Stimulated activated CD4-positive, alpha-beta T cell treated with anti-CD3 and anti-CD28 coated beads, Interleukin-4, amount 100 ng/mL, for 1 hour (primary cell): Measurements from ENCODE around the gene CBX2.

Source experiments
- DNase-seq: peaks from one replicate; pipeline ENCODE4 v3.0.0-alpha.2; 2020

CBX2 gene

DNA sequence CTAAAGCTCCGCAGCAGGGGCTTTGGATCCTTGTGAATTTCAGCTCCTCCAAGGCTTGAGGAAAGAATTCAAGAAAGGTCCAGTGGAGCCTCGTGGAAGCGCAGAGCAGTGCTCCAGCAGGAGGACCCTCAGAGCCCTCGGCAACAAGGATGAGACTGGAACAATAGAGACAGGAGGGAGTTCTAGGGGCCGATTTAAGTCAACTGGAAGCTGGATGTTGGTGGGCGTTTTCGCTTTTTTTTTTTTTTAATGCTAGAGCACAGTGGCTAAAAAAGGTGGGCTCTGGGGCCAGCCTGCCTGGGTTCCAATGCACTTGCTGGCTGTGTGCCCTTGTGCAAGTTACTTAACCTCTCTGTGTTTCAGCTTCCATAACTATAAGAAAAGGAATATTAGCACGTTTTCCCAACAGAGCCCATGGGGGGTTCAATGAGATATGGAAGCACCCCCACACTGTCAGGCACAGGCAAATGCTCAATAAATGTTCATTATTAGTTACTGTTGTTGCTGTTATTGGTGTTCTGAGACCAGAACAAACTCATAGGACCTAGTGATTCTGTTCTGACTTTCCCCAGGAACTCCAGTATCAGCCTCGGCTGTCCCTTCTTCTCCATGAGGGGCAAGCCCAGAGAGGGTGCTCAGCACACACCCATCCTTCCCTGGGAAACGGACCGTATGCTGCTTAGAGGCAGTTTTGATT, 24.2 kb downstream of the CBX2 start:
- no peak for DNase-seq

DNA sequence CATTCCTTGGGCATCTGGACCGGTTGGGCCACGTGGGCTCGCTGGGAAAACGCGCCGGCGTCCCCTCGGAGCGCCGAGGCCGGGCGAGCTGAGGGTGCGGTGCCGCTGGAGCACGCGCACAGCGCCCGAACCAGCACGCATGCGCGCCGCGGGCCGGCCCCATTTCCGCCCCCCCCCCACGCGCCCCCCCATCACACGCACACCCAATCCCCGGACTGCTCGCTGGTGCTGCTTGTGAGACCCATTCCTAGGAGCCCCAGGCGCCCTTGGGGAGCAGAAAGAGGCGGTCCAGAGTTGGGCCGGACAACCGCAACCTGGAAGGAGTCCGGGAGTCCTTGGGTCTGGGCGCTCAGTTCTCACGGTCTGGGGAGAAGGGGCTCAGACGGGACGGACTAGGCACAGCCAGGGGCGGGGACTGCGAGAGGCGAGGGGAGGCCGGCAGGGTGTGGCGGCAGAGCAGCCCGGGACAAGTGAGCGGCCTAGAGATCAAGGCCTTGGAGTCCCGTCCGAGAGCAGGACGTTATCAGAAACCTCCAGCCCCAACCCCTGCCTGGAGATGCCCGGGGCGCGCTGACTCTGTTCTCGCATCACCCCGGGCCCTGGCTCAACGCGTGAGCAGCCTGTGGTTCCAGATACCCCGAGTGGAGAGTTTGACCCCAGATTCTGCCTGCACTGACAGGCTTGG, 24.9 kb downstream of the CBX2 start:
- DNase-seq, result no peak

DNA sequence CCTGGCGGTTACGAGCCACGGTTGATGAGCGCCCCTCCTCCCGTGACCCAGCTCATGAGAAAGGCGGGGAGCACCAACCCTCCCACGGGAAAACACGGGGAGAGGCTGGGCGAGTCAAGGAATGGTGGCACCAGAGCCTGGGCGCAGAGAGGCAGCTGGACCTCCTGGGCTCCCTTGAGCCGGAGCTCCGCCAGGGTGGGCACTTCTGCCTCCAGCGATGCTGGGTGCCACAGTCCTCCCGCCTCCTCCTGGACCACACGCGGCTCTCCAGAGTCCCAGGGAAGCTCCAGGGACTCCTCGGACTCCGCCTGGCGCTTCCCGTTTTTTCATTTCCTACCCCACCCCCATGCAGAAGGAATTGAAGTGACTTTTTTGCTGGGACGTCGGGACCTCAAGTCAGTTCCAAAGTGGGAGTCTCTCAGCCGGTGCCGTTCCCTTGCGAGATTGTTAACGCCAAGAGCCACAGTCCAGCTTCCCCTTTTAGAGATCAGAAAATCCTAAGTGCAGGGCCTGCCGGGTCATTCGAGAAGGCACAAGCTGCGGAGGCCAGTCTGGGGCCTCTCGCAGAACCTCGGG, 25.6 kb downstream of the CBX2 start:
- no peak for DNase-seq

DNA sequence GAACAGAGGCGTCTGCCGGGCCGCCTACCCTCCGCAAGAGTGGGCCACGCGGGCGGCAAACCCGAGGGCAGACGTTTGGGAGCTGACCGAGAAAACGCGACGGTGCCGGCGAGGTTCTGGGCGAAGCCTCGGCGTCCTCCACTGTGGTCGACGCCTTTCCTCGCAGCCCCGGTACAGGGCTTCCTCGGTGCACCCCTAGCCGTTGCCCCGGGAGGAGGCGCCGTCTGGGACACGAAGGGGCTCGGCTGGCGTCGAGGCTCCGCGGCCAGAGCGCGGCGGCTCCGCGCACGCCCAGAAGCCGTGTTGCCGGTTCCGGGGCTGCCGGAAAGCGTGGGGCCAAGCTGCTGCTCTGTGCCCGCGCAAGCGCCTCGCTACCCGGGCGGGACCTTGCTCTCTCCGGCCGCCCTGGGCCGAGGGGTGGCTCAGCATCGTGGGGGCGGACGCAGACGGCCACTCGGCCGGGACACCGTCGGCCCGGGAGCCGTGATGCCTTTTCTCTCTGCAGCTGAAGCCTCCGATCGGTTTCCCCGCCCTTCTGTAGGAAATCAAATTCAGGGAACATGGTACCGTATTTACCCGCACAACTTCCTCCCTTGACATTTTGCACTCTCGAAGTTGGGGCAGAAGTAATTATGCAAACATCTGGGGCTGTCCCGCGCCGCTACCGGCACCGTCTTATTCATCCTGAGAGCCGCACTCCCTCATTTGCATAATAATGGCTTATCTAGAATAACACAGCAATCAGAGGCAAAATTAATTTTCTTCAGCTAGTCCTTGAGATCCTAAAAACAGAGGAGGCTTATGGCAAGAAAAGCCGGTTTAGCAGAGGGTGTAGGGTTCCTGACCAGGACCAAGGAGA, 26.3 kb downstream of the CBX2 start:
- peak; percentile 74 for DNase-seq

DNA sequence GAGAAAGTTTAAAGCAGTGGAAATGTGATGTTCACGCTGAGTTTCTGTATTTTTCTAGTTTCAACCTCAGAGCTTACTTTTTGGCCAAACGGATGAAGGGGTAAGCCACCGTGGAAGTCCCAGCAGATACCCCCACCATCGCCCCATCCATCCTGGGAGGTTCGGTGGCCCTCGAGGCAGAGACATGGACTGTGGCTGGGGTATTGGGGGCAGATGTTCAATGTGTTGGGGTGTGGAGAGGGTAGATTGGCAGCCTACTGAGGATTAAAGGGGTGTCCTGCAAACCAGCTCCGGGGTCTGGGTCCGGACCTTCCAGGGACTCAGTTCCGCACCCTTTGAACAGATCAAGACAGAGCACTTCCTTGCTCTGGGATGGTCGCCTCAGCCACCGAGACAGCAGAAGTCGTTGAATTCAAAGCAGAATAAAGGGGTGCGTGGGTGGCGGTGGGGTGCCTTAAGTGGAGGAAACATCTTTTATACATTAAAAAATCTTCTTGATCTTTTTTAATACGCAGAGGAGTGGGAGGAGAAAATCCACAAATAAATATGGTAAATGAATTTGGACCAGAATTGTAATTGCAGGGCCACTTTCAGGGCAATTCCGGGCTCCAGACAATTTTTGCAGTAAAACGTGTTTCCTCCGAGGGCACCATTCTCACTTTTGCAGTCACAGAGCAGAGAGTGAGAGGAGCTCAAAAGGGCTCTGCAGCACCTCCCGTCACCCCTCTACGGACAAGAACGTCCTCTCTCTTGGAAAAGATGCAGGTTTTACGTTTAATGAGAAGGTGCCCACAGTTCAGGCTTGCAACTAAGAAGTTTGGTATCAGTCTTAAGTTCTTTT, 27.1 kb downstream of the CBX2 start:
- no peak for DNase-seq

DNA sequence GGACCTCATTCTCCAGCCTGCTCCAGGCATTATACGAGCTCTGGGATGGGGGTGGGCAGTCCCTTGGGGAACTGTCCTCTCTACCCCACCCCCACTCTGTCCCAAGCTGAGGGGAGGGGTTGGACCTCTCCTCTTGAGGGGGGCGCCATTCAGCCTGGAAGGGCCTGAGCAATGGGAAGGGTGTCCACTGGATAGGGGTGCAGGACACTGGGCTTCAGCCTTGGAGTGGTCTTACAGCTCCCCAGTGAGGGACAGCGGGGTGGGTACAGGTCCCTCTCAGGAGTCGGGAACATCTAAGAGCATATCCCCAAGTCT, 28.5 kb downstream of the CBX2 start:
- no peak for DNase-seq

DNA sequence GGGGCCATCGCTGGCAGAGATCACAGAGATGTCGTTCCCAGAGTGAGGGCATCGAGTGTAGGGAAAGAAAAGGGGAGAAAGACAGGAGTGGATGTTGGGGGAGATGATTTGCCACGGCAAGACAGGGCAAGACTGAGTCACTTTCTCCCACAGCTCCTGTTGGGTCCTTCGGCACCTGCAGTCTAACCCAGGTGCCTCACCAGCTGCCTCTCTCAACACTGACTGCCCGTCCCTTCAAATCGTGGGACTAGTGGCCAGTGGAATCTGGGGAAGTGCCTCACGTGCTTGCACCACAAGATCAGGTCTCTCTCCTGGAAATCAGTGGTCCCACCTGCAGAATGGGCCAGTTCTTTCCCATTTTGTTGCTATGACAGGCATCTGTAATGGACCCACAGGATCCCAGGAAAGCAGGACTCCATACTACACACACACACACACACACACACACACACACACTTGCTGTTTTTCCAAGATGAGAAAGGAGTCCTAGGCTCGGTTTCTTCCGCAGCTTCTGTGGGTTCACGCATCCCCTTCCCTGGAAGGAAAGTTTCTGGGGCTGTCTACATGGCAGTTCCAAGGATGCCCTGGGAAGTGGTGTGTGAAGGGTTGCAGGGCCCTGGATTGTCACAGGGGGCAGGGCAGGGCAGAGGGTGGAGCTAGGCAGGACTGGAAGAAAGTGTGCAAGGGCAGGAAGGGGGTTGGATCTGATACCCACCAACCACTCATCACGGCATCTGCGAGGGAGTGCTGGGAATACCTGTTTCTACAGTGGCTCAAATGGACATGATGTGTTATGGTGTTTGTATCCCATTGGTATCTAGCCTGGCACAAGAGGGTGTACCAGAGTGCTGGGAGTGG, 29.1 kb downstream of the CBX2 start:
- DNase-seq, result no peak

DNA sequence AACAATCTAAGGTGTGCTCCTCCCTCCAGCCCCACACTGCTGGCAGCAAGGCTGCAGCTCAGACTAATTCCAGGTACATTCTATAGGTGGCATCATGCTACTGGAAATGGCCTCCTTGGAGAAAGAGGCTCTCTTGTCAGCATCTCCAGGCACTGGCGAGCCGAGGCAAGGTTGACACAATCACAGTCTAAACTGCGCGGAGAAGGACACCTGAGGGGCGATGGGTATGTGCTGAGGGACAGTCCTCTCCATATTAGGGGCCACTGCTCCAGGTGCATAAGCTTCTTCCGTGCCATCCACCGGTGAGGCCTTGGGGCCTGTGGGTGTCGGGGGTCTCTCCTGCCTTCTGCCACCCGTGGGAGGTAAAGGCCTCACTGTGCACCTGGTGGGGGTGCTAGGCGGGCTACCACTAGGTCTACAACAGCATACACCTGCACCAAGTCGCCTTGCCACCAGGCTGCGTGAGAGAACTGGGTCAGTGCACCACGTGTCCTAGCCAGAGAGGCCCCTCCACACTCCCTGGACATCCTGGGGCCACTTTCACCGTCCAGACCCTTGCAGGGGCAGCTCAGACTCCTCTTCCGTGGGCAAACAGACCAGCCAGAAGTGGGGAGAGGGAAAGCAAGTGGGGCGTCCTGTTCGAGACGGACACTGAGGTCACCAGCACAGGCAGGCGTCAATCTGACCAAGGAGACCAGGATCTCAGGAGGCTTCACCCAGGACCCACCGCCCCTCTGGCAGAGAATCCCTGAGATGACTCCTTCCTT, 31.0 kb downstream of the CBX2 start:
- no peak for DNase-seq

DNA sequence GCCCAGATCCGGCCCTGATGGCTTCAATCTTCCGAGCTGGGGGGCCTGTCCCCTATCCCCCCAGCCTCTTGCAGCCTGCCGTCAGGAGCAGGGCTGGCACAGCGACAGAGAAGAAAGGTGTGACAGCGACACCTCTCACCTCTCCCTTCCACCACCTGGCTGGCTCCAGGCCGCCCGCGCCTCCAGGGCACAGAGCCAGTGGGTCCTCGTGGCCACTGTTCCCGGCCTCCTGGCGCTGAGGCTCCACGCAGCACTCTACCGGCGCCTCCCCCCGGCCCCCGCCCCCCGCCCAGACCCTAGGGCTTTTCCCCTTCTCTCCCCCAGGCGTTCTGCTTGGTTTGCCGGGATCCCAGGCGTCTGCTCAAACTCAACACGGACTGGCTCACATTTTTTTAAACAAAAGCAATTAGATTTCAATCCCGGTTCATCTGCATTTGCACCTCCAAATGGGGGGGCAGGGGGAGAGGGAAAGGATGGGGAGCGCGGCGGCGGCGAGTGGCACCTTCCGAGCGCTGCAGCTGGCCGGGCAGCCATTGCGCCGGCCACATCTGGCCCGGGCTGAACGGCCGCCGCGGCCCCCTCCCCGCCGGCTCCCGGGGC, 31.7 kb downstream of the CBX2 start:
- DNase-seq, result no peak

DNA sequence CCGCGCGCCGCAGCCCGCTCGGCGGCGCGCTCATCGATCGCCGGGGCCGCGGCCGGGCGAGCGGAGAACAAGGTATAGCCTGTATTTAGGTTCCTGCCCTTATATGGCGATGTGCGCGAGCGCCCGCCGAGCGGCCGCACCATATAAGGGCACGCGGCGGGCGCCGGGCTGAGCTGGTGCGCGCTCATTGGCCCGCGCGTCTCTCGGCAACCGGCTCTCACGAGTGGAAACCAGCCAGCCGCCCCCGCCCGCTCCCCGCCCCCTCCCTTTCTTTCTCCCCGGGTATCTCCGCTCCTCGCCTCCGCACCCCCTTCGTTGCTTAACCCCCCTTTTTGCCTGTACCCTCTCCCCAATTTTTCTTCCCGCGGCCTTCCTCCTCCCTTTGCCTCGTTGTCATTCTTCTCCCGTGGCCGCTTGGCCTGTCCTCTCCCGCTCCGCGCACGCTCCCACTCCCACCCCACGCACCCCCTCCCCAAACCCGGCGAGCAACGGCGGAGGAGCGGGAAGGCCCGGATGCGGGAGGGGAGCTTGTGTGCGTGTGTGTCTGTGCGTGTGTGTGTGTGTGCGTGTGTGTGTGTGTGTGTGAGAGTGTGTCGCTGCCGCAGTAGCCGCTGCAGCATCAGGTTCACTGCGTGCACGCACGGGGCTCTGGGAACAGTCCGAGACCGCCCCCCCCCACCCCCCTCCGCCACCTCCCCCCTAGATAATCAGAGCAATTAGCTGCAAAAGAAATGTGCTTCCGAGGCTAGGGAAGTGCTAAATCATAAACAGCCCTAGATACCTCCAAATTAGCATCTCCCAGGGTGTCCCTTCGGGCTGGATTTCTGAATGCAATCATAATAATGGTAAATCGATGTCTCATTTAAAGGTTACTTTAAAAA, 32.4 kb downstream of the CBX2 start:
- peak; percentile 84 for DNase-seq

DNA sequence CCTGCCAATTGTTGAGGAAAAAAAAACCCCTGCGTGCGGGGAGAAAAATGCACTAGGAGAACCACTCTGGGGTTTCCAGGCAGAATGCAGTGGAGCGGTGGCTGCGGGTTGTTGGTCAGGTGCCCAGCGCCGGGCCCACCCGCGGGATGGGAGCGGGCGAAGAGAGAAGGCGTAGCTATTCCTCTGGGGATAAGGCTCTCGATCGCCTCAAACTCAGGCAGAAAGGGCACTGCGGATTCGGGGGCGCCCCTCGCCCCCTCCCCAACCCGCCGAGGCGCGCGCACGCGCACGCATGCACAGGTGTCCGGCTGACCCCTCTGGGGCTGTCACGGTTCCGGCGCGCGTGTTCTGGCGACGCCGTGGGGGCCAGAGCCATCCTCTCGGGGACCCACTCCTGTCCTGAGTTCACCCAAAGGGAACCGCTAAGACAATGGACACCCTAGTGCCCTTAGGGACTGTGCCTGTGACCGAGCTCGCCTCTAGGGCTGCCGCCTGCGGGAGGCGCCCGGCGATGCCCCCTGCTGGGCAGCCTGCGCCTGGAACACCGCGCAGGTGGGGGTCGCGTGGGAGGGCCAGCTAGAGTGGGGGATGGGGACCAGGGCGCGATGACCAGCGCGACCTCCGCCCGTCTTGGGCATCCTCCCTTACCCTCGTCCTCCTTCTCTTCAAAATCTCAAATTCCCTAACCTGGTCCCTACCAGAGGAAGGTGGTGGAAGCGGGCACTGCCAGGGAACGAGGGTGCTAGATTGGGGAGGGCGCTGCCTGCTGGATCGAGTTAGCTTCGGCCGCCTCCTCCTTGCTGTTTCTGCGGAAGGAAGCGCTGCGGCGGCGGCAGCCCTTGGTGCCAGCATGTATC, 33.3 kb downstream of the CBX2 start:
- DNase-seq, result no peak

DNA sequence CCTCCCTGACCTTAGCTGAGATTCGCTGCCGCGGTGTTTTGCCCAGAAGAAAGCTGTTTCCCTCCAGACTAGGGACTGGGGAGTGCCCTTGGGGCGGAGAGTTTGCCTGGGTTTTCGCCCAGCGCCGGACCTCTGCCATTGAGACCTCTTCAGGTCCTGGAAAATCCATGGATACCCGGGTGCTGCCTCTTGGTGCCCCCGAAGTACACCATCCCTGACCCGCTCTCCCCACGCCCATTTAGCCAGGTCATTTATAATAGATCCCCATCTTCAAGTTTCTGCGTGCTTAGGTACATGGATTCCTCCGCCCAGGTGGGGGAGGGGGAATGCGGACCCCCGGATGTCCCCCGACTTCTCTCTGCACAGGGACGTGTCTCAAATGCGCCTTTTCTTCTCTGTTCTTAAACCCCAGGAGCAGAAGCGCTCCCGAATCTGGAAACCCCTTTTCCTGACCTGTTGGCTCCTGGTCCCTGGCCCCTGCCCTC, 34.0 kb downstream of the CBX2 start:
- DNase-seq, result no peak

DNA sequence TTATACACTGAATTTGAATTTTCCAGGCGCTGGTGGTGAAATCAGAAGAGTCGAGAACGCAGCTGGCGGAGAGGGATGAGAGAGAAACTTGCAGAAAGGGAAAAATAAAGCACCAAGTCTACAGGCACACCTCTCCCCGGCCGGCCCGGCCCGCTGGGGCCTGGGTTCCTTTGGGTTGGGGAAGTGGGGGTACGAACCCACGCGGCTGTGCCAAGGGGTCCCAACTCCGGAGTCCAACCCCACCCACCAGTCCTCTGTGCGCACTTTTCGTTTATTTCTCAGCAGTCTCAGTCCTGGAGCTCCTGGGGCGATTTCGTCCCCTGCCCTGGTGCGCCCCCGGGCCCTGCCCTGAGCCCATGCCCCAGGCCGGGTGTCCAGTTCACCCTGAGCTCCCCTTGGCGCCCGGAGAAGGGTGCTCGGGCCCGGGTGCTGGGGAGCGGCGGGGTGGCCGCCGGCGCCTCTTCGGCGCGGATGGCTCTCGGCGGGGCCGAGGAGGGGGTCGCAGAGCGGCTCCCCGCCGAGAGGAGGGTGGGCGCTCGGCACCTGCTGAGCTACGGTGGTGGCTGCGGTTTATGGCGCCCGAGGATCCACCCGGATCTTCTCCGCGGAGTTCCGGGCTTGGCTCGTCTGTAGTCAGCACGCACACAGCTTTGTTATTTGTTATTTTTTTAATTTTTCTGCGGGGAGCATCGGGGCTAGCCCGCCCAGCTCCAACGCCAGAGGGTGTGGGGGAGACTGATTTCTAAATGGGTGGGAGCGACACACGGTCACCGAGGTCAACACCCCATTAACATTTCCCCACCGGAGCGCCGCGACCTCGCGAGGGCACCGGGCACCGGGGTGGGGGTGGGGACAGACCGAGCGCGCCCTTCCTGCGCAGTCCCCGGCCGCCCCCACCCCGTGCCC, 34.7 kb downstream of the CBX2 start:
- DNase-seq, result no peak

DNA sequence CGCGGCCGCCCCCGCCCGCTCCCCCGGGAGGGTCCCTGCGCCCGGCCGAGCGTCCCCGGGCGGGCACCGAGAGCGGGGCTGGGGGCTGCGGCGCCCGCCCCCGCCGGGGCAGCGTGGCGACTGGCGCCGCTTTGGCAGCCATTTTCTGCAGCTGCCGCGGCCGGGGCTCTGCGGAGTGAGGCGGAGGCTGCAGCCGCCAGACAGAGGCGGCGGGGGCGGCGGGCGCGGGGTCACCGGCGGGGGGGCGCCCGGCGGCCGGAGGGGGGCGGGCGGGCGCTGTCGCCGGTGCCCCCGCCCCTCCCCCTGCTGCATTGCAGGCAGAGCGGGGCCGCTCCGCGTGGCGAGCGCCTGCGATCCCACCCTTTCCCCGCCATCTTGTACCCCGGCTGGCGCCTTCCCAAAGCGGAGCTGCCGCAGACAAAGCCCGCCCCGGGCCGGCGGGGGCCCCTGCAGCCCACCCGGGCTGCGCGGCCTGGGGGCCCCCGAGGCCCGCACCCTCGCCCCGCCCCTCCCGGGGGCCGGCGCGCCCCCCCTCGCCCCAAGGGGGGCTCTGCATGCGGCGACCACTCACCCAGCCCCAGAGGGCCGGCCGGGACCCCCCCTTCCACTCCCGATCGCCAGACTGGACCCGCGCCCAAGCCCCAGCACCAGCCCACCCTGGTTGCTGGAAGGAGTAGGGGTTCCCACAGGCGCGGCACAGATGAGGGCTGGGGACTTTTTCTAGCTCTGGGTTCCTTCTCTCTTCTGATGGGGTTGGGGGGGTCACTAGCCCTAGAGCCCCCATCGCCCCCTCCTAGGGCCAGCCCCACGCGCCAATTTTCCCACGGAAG, 35.6 kb downstream of the CBX2 start:
- DNase-seq, result no peak

DNA sequence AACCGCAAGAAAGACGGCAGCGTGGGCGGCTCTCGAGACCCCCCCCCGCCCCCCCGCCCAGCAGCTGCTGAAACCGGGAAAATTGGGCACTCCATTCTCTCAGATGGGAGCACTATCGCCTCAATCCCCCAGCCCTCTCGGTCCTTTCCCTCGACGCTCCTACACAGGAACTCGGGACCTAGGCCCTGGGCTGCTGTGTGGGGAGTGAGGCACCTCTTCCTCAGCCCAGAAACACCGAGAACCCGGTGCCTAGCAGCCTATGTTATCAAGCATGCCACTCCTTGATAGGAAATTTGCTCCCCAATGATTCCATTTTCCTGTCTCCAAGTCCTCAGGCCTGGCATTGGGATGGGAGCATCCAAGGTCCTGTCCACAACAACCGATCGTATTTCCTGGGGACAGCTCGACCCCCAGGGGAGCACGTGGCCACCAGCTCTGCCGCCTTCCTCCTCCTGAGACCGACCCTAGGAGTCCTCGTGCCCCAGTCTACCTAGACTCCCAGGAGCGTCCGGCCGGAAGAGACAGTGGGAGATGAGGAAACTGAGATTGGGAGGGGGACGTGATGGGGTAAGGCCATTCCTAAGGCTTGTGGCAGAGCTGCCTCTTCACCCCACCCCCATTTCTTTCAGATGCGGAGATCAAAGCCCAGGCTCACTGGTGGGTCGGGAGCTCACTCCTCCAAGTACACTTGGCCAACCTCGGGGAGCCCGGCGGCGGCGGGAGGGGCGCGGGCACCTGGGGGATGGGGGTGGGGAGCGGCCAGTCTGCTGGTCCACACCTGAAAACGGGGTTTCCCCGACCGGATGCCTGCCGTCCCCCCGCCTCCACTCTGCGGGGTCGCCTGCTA, 36.4 kb downstream of the CBX2 start:
- no peak for DNase-seq
